HCT116 (cell line): ENCODE data around the gene P2RX7.

Experiments
- POLR2A ChIP-seq: IDR thresholded peaks from 2 replicates; pipeline ENCODE4 v1.7.0; 2011; ENCODE audit warnings: borderline replicate concordance; ENCODE audit not compliant: insufficient read depth, insufficient read length; ENCODE audit errors: extremely low read depth
- RAD21 ChIP-seq: IDR thresholded peaks from 2 replicates; pipeline ENCODE4 v1.6.1; 2012; ENCODE audit warnings: low read depth, mild to moderate bottlenecking
- ZNF274 ChIP-seq: fragments of 200-500 bp; sonication (Bioruptor generic); IDR thresholded peaks from 2 replicates; pipeline ENCODE4 v1.6.1; 2014; ENCODE audit warnings: mild to moderate bottlenecking, low read depth, low read length, inconsistent platforms

- TF ChIP-seq RAD21 (no peak), POLR2A (no peak), ZNF274 (no peak)
Observed at GRCh38 chr12:121087467-121088194, 45.0 kb upstream of the P2RX7 start.
